Mucosa of stomach (tissue), 1 donor: ENCODE data around the gene SYMPK.
"Not testable (repeated sequence)": the region's sequence is repeated elsewhere in the genome, so short reads cannot be mapped to it uniquely, and the experiment has no call there.

Experiments used
- H3K27me3 ChIP-seq: one replicate; pipeline ENCODE4 v1.7.0; 2013; ENCODE audit warnings: mild to moderate bottlenecking, low read length; ENCODE audit not compliant: control insufficient read depth, insufficient read depth
- H3K36me3 ChIP-seq: one replicate; pipeline ENCODE4 v1.7.0; 2013; ENCODE audit warnings: low read length; ENCODE audit not compliant: control insufficient read depth, insufficient read depth
- H3K4me1 ChIP-seq: one replicate; pipeline ENCODE4 v1.7.0; 2013; ENCODE audit warnings: mild to moderate bottlenecking, low read length; ENCODE audit not compliant: control insufficient read depth, insufficient read depth
- H3K4me3 ChIP-seq: one replicate; pipeline ENCODE4 v1.7.0; 2013; ENCODE audit warnings: low read length
- H3K9ac ChIP-seq: one replicate; pipeline ENCODE4 v1.7.0; 2013; ENCODE audit warnings: mild to moderate bottlenecking, low read length, moderate library complexity
- H3K9me3 ChIP-seq: one replicate; pipeline ENCODE4 v1.7.0; 2013; ENCODE audit warnings: mild to moderate bottlenecking, low read length, moderate library complexity; ENCODE audit not compliant: control insufficient read depth
- donor health status: Pancreatic carcinoma.

Gene SYMPK

DNA sequence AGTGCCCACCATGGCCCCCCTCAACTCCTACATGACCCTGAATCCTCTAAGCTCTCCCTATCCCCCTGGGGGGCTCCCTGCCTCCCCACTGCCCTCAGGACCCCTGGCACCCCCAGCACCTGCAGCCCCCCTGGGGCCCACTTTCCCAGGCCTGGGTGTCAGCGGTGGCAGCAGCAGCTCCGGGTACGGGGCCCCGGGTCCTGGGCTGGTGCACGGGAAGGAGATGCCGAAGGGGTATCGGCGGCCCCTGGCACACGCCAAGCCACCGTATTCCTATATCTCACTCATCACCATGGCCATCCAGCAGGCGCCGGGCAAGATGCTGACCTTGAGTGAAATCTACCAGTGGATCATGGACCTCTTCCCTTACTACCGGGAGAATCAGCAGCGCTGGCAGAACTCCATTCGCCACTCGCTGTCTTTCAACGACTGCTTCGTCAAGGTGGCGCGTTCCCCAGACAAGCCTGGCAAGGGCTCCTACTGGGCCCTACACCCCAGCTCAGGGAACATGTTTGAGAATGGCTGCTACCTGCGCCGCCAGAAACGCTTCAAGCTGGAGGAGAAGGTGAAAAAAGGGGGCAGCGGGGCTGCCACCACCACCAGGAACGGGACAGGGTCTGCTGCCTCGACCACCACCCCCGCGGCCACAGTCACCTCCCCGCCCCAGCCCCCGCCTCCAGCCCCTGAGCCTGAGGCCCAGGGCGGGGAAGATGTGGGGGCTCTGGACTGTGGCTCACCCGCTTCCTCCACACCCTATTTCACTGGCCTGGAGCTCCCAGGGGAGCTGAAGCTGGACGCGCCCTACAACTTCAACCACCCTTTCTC, 9.4 kb upstream of the SYMPK start:
- H3K4me1 ChIP-seq: peaks cover 69% of the 10 kb centered on the region
- no peak overlapping the region for H3K9ac ChIP-seq
- H3K9me3 ChIP-seq: no peaks in the 10 kb centered on the region
- H3K4me3 ChIP-seq: no peak overlapping the region
- H3K36me3 ChIP-seq: peaks cover 14% of the 10 kb centered on the region
- no peaks in the 10 kb centered on the region for H3K27me3 ChIP-seq

DNA sequence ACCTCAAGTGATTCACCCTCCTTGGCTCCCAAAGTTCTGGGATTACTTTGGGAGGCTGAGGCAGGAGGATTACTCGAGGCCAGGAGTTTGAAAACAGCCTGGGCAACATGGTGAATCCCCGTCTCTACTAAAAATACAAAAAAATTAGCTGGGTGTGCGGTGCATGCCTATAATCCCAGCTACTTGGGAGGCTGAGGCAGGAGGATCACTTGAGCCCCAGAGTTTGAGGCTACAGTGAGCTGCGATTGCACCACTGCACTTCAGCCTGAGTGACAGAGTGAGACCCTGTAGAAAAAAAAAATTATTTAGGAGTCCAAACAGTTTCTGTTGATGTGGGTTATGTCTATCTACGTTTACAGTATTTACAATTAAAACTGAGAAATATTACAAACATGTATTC, 7.9 kb upstream of the SYMPK start:
- H3K27me3 ChIP-seq: no peaks in the 10 kb centered on the region
- no peaks in the 10 kb centered on the region for H3K9me3 ChIP-seq
- peaks cover 54% of the 10 kb centered on the region for H3K4me1 ChIP-seq
- no peak overlapping the region for H3K4me3 ChIP-seq
- peaks cover 14% of the 10 kb centered on the region for H3K36me3 ChIP-seq
- H3K9ac ChIP-seq: no peak overlapping the region

DNA sequence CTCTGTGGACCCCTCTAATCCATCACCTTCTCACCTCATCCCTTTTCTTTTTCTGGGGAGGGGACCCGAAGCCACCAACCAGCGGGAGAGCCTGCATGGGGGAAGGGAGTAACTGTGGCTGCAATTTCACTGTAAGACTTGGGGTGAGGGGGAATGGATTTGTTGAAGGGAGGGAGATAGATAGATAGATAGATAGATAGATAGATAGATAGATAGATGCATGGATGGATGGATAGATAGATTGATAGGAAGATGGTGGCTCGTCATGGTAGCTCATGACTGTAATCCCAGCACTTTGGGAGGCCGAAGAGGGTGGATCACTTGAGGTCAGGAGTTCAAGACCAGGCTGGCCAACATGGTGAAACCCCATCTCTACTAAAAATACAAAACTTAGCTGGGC, 4.3 kb upstream of the SYMPK start:
- H3K4me3 ChIP-seq: peak overlapping the region; percentile 75

DNA sequence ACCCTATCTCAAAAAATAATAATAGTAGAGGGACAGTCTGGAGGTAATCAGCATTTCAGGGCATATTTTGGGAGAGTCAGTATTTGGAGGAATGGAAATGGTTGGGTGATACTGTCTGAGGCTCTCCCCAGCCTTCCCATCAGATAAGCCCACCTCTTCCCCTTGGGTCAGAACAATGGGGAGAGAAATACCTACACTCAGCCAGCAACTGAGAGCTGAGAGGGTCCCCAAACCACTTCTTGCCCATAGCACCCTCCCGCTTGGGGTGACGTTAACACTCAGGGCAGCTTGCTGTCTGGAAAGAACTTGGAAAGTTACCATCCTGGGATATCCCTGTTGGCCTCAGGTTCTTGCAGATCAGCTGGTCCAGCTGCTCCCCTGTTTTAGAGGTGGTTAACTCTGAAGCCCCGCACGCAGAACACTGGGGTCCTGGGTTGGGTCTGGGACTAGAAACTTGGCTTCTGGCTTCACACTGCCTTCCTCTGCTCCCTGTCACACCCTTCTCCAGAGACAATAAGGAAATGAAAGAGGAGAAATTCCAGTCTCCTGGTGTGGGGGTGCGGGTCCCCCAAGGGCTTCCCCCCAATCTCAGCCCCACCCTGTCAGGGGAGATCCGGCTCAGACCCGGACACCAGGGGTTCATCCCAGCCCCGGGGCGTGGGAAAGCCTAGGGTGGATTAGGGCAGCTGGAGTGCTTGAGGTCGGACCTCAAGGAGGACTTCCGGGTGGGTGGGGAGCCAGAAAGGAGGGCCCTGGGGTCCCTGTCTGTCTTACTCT, 3.6 kb upstream of the SYMPK start:
- Histone ChIP-seq H3K9ac (peak overlapping the region; percentile 88), H3K4me3 (peak overlapping the region; percentile 75)

More for the DNA sequence above, 4.3 kb upstream of the SYMPK start:
- H3K36me3 ChIP-seq, H3K27me3 ChIP-seq, H3K9me3 ChIP-seq: not testable (repeated sequence)
- H3K4me1 ChIP-seq: peaks cover 28% of the 10 kb centered on the region
- H3K9ac ChIP-seq: peak overlapping the region; percentile 88

DNA sequence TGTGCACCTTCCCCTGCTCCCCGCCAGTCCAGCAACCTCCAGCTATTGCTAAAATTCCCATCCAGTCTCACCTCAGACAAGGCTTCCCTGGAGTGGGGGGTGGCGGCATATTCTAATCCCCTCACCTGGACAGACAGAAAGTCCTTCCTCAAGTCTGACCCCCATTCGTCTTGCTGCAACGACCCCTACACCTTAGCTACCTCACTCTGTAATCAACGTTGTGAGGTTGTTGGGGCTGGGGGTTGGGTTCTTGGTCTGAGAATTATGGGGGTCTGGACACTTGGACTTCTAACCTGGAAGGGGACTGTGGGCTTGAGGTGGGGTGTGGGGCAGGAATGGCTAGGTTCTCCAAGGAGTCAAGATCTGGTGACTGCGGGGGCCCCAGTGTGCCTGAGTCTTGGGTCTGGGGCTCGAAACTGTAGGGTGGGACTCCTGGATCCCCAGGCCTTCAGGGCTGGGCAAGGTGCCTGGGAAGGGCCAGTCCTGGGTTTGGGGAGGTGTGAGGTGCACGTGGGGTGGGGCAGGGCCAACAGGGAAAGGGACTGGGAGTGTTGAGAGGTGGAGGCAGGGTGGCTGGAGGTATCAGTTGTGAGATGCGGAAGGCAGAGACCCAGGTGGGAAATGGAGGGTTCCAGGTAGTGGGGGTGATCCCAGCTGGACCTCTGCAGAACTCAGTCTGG, 2.5 kb upstream of the SYMPK start:
- peak overlapping the region; percentile 88 for H3K9ac ChIP-seq
- H3K9me3 ChIP-seq: no peaks in the 10 kb centered on the region
- H3K4me1 ChIP-seq: peaks cover 20% of the 10 kb centered on the region
- no peaks in the 10 kb centered on the region for H3K27me3 ChIP-seq
- H3K36me3 ChIP-seq: no peaks in the 10 kb centered on the region
- peak overlapping the region; percentile 75 for H3K4me3 ChIP-seq

More for the DNA sequence above, 3.6 kb upstream of the SYMPK start:
- Histone ChIP-seq H3K4me1 (peaks cover 27% of the 10 kb centered on the region), H3K36me3 (no peaks in the 10 kb centered on the region), H3K9me3 (no peaks in the 10 kb centered on the region), H3K27me3 (no peaks in the 10 kb centered on the region)

DNA sequence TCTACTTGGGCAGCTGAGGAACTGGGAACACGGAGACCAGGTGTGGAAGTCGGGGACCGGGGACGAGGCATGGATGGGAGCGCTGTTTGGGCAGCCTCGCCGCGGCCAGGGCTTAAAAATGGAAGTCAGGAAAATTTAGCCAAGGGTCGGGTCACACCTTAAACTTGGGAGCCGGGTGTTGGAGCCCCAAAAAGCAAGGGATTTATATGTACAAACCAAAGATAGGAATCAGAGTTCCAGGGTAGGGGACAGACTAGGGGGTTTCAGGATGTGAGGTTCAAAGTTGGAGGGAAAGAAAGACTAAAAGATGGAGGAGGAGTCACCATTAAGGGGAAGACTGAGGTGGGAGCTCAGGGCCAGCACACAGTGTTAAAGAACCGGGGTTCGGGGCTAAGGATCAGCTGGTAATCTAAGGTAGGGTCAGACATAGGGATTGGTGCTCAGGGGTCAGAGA, 1.7 kb upstream of the SYMPK start:
- Histone ChIP-seq H3K36me3 (no peaks in the 10 kb centered on the region), H3K9ac (peak overlapping the region; percentile 88), H3K4me1 (peaks cover 19% of the 10 kb centered on the region), H3K4me3 (peak overlapping the region; percentile 75), H3K27me3 (no peaks in the 10 kb centered on the region), H3K9me3 (no peaks in the 10 kb centered on the region)

DNA sequence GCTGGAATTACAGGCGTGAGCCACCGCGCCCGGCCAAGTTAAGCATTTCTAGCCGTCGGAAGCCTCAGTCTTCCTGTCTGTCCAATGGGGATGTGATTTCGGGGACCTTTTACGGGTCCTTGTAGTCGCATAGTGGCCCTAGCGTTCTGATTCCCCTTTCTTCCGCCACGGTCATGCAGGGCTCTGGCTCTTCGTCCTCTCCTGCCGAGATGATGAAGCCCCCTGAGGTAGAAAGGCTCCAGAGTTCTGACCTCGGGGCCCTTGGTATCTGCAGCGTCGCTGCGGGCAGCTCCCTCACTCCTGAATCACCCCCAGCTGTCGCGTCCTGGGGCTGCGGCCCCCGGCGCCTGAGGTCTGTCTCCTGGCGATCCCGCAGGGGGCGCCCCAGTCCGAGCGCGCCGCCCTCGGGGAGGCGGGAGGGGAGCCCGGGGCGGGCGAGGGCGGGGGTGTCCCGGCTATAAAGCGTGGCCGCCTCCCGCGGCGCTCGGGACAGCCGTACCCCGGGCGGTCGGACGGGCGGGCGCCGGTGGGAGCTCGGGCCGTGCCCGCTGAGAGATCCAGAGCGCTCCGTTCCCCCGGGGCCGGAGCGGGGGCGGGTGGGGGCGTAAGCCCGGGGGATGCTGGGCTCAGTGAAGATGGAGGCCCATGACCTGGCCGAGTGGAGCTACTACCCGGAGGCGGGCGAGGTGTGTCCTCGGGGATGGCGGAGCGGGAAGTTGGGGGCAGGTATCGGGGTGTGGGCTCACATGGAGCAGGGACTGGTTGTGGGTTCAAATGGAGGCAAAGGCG, 1.1 kb upstream of the SYMPK start, which contains the start of gene FOXA3:
TSS of gene FOXA3 (plus strand) at position 487 of the 789 bp plus-strand sequence. CDS start at position 618, 131 bp downstream.
- Histone ChIP-seq H3K4me3 (peak within 1 kb of the TSS; percentile 75), H3K9me3 (no peaks in the 10 kb centered on the region), H3K36me3 (no peaks in the 10 kb centered on the region), H3K27me3 (no peaks in the 10 kb centered on the region), H3K9ac (peak within 1 kb of the TSS; percentile 88), H3K4me1 (peaks cover 19% of the 10 kb centered on the region)

DNA sequence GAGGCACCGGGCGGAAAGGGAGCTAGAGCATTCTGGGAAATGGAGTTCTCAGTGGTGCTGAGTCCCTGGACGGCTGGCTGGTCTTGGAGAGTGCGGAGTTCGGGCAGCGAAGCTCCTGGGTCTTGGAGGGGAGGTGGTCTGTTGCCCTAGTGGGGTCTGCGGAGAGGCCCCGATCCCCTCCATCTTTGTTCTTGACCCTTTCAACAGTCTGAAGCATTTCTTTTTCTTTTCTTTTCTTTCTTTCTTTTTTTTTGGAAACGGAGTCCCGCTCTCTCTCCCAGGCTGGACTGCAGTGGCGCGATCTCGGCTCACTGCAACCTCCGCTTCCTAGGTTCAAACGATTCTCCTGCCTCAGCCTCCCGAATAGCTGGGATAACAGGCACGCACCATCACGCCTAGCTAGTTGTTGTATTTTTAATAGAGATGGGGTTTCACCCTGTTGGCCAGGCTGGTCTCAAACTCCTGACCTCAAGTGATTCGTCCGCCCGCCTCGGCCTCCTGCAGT, 440 bp upstream of the SYMPK start:
- Histone ChIP-seq H3K4me3 (peak overlapping the region; percentile 46), H3K4me1 (peaks cover 19% of the 10 kb centered on the region), H3K27me3 (no peaks in the 10 kb centered on the region)

DNA sequence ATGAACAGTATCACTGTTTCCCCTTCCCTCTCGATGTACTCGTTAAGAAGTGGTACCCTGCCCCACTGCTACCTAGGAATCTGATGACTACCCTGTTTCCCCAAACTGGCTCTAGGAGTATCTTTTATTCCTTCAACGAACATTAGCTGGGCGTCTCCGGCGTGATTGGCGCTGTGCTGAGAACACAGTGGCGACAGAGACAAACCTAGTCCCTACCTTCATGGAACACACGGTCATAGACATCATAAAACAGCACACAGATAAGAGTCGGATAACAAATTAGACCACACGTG, 730 bp downstream of the SYMPK start:
- peaks cover 14% of the 10 kb centered on the region for H3K4me1 ChIP-seq
- peak overlapping the region; percentile 38 for H3K4me3 ChIP-seq
- no peaks in the 10 kb centered on the region for H3K9me3 ChIP-seq
- H3K36me3 ChIP-seq: no peaks in the 10 kb centered on the region
- H3K27me3 ChIP-seq: no peaks in the 10 kb centered on the region
- peak overlapping the region; percentile 75 for H3K9ac ChIP-seq

More for the DNA sequence above, 440 bp upstream of the SYMPK start:
- Histone ChIP-seq H3K36me3 (no peaks in the 10 kb centered on the region), H3K9me3 (no peaks in the 10 kb centered on the region), H3K9ac (peak overlapping the region; percentile 88)

DNA sequence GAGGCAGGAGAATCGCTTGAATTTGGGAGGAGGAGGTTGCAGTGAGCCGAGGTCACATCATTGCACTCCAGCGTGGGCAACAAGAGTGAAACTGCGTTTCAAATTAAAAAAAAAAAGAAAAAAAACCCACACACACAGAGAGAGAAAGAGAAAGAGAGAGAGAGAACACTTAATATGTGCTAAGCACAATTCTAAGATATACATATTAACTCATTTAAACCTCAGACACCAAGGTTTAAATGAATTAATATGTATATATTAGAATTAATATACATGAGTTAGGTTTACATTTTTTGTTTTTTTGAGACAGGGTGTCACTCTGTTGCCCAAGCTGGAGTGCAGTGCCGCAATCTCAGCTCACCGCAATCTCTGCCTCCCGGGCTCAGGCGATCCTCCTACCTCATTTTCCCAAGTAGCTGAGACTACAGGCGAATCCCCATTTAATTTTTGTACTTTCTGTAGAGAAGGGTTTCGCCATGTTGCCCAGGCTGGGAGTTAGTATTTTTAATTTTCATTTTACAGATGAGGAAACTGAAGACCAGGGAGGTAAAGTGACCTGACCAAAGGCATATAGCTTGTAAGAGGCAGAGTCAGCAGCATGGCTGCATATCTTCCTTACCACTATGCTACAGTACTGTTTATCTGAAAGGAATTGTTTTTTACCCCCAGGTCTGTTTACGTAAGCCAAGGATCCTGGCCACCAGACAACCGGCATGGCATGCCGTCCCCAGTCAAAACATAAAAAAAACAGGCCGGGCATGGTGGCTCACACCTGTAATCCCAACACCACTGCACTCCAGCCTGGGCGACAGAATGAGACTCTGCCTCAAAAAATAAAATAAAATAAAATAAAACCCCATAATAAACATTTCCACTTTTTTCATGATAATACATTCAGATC, 2.3 kb downstream of the SYMPK start:
- Histone ChIP-seq H3K9me3 (no peaks in the 10 kb centered on the region), H3K9ac (no peak overlapping the region), H3K4me1 (peaks cover 14% of the 10 kb centered on the region), H3K27me3 (no peaks in the 10 kb centered on the region), H3K36me3 (no peaks in the 10 kb centered on the region), H3K4me3 (no peak overlapping the region)
